Measurements from ENCODE around the gene ELAVL4.

The ELAVL4 gene

DNA sequence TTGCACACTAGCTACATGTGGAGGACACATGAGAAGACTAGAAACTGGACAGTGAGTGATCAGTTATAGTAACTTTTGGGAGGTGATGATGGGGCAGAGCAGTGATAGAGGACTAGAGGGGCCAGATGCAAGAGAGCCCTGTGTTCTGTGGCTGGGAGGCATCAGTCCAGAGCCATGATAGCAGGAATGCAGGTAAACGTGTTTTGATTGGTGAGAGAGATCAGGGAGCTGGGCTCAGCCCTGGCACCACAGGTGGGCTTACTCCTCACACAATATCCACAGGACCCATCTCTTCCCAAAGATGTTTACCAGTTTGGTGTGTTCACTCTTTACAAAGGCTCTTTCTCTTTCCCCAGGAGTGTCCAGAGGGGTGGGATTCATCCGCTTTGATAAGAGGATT is 86.5 kb downstream of the ELAVL4 start:
- no peak for DNase-seq (ENCODE audit: low spot score)
- TF ChIP-seq, protein P1, sequence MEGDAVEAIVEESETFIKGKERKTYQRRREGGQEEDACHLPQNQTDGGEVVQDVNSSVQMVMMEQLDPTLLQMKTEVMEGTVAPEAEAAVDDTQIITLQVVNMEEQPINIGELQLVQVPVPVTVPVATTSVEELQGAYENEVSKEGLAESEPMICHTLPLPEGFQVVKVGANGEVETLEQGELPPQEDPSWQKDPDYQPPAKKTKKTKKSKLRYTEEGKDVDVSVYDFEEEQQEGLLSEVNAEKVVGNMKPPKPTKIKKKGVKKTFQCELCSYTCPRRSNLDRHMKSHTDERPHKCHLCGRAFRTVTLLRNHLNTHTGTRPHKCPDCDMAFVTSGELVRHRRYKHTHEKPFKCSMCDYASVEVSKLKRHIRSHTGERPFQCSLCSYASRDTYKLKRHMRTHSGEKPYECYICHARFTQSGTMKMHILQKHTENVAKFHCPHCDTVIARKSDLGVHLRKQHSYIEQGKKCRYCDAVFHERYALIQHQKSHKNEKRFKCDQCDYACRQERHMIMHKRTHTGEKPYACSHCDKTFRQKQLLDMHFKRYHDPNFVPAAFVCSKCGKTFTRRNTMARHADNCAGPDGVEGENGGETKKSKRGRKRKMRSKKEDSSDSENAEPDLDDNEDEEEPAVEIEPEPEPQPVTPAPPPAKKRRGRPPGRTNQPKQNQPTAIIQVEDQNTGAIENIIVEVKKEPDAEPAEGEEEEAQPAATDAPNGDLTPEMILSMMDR (IDR thresholded peaks at IDR 0.05; ENCODE audit: extremely low read depth, missing control alignments): no peak

DNA sequence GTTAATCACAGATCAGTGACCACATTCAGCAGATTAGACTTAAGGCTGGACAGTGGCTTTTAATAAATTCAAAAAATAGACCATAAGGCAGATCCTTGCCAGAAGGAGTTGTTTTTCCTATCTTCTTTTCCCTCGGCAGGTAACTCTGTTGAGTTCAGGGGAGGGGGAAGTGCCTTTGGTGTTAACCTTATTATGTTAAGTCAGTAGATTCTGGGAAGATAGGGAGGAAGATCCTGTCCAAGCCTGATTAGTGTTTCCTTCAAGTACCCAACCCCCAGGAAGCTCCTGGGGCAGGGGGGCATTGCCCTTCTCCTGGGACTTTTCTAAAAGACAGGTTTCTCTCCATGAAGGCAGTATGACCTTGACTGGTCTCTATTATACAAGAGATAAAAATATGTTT is 87.4 kb downstream of the ELAVL4 start:
- DNase-seq (ENCODE audit: low spot score): no peak
- TF ChIP-seq, protein P1 (IDR thresholded peaks at IDR 0.05; ENCODE audit: extremely low read depth, missing control alignments): no peak

DNA sequence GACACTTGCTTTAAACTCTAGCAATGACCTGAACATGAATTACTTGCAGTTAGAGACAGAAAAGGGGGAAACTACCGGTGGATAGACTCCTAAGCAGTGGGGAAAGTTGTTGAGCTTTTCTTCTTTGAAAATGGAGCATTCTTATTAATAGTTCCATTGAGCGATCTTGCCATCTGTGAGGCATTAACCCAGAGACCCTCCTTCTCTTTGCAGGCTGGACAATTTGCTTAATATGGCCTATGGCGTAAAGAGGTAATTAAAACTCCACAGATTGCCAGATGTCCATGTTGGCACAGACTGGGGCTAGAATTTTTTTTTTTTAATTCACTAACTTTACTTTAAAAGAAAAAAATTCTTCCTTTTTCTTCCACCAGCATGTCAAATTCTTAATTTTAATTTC is 88.5 kb downstream of the ELAVL4 start:
- TF ChIP-seq, protein P1 (IDR thresholded peaks at IDR 0.05; ENCODE audit: extremely low read depth, missing control alignments): no peak
- no peak for DNase-seq (ENCODE audit: low spot score)

DNA sequence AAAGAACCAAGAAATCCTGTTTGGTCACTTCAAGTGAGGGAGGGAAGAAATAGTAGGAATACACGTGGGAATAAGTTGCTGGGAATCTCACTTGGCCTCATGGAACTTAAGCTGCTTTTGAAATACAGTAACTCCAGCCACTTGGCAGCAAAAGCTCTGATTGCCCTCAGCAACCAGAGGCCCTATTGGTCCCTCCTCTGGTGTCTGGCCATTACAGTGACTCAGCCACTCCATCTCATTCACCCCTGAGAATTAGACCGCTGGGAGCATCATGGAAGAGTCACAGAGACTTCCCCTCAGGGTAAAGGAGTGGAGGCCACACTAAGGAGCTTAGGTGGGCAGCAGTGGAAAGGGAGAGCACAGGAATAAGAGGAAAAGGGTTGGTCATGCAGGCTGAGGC is 99.6 kb downstream of the ELAVL4 start:
- DNase-seq (ENCODE audit: low spot score): no peak
- TF ChIP-seq, protein P1 (IDR thresholded peaks at IDR 0.05; ENCODE audit: extremely low read depth, missing control alignments): no peak

DNA sequence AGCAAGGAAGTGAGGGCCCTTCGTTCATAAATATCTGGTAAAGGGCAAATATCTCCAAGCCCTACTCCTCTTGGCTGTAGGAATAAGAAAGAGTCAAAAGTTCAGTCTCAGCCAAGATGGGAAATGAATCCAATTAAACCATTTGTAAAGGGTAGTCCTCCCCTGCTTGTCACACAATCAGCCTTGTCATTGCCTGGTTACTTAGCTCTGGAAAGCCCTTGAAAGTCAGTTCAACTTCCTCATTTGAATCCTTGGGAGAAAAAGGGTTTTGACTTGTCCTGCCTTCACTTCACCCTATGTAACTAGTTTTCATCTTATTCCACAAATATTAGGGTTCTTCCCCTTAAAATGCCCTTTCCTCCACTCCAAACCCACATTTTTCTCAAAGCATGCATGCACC is 100.0 kb downstream of the ELAVL4 start:
- no peak for DNase-seq (ENCODE audit: low spot score)
- TF ChIP-seq, protein P1 (IDR thresholded peaks at IDR 0.05; ENCODE audit: extremely low read depth, missing control alignments): no peak

DNA sequence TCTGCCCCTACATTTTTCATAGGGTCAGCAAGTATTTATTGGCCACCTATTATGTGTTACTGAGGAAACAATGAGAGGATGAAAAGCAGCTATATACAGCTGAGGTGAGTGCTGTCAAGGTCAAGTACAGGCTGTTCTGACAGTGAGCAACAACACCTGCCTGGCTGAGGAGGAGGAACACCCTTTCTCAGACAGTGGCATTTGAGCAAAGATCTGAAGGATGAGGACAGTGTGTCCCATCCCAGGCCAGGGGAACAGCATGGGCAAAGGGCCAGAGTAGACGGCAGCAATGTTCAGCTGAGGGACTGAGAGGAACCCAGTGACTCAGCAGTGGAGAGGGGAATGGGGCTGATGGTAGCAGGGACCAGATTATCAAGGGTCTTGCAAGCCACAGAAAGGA is 101.0 kb downstream of the ELAVL4 start:
- TF ChIP-seq, protein P1 (IDR thresholded peaks at IDR 0.05; ENCODE audit: extremely low read depth, missing control alignments): no peak

DNA sequence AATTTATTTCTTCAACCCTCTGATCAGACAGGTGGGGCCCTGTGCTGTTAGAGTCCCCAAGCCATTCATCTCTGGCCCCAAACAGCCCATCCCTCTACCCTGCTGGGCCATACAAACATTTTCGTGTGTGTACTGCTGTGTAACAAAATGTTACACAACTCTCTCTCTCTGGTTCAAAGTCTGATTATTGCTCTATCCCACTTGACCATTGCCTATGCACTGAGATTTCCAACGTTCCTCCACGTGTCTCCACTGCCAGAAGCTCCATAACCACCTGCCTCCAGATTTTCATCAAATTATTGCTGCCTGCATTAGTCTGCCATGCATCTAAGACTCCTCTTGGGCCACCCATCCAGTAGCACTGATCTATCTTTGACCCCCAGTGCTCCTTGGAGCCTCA is 104.8 kb downstream of the ELAVL4 start:
- TF ChIP-seq, protein P1 (IDR thresholded peaks at IDR 0.05; ENCODE audit: extremely low read depth, missing control alignments): no peak
- DNase-seq (ENCODE audit: low spot score): no peak

More for the DNA sequence above, 101.0 kb downstream of the ELAVL4 start:
- no peak for DNase-seq (ENCODE audit: low spot score)

All from GM20000 (cell line).